NCI-H1436 (cell line): ENCODE data around the gene RAD51B.
A peak's percentile ranks its signal among the peaks of the same experiment; 100 is the strongest.

Experiments used
- DNase-seq: peaks from one replicate; lab custom pipeline; 2025; lab: John Stamatoyannopoulos, UW

The RAD51B gene

GRCh38 chr14:68234101-68234905, 414.7 kb downstream of the RAD51B start:
- DNase-seq = no peak

- no peak for DNase-seq
Measured at GRCh38 chr14:68235011-68235410, 415.4 kb downstream of the RAD51B start.

- no peak for DNase-seq
Measured at GRCh38 chr14:68236582-68237458, 417.2 kb downstream of the RAD51B start.

GRCh38 chr14:68238551-68238950, 419.0 kb downstream of the RAD51B start:
- DNase-seq = no peak

GRCh38 chr14:68238976-68239375, 419.4 kb downstream of the RAD51B start:
- DNase-seq = no peak

GRCh38 chr14:68239988-68240771, 420.6 kb downstream of the RAD51B start:
- DNase-seq = no peak

- no peak for DNase-seq
Measured at GRCh38 chr14:68241862-68242487, 422.4 kb downstream of the RAD51B start.

GRCh38 chr14:68243450-68244010, 424.0 kb downstream of the RAD51B start:
- DNase-seq = no peak

- no peak for DNase-seq
Measured at GRCh38 chr14:68244262-68244980, 424.8 kb downstream of the RAD51B start.

- no peak for DNase-seq
Measured at GRCh38 chr14:68245146-68246073, 425.8 kb downstream of the RAD51B start.

- DNase-seq = no peak
Measured at GRCh38 chr14:68246074-68246785, 426.7 kb downstream of the RAD51B start.

GRCh38 chr14:68246786-68247105, 427.2 kb downstream of the RAD51B start:
- DNase-seq = no peak

GRCh38 chr14:68247274-68247673, 427.7 kb downstream of the RAD51B start:
- no peak for DNase-seq

GRCh38 chr14:68247676-68248268, 428.2 kb downstream of the RAD51B start:
- no peak for DNase-seq

- peak; percentile 38 for DNase-seq
Measured at GRCh38 chr14:68248481-68249255, 429.1 kb downstream of the RAD51B start.

GRCh38 chr14:68249661-68250451, 430.3 kb downstream of the RAD51B start:
- no peak for DNase-seq
